PC-3 (cell line): ENCODE data around the gene STUM. TPM values are rescaled to one million over a fixed set of nuclear protein-coding genes. Genes with fewer than 3 reads are reported as not detected.

Experiments
- ATAC-seq: fragments of 200-7000 bp; cut with Tn5 transposase; 2 replicates; pipeline ENCODE4 v1.9.1; 2020; ENCODE audit warnings: mild to moderate bottlenecking, moderate library complexity
- BruUV-seq: library from RNA; stranded (reverse); fragments of 400-500 nt; replicated peaks from 2 replicates; lab custom pipeline; 2021; lab: Mats Ljungman, UMichigan
- CTCF ChIA-PET: fragments of 300-600 bp; sonication (Branson Sonifier 250); formaldehyde crosslinking; loops from one replicate; lab custom pipeline; 2022; ENCODE audit warnings: antibody characterized with exemption; lab: Charles Lee
- POLR2A ChIA-PET: fragments of 300-600 bp; sonication (Branson Sonifier 250); formaldehyde crosslinking; loops from one replicate; lab custom pipeline; 2022; ENCODE audit warnings: antibody characterized with exemption; ENCODE audit not compliant: unreplicated experiment; lab: Charles Lee
- DNase-seq: peaks from one replicate; pipeline ENCODE4 v3.0.0-alpha.2; 2015
- H2AFZ ChIP-seq: fragments of 300-600 bp; sonication (generic); 2 replicates; pipeline ENCODE4 v1.6.0; 2016; ENCODE audit warnings: antibody characterized with exemption, low read length
- H3F3A ChIP-seq: fragments of 300-600 bp; sonication (generic); one replicate; pipeline ENCODE4 v1.6.0; 2017; ENCODE audit warnings: antibody characterized with exemption, low read length, control low read depth, mild to moderate bottlenecking; ENCODE audit not compliant: unreplicated experiment
- H3K27ac ChIP-seq: fragments of 300-600 bp; sonication (generic); 2 replicates; pipeline ENCODE4 v1.5.1; 2016; ENCODE audit warnings: mild to moderate bottlenecking, low read length
- H3K27me3 ChIP-seq: fragments of 300-600 bp; sonication (generic); 2 replicates; pipeline ENCODE4 v1.6.1; 2016; ENCODE audit warnings: low read length, mixed read lengths
- H3K36me3 ChIP-seq: fragments of 300-600 bp; sonication (generic); 2 replicates; pipeline ENCODE4 v1.6.1; 2016; ENCODE audit warnings: low read depth, mixed run types, low read length, mixed read lengths
- H3K4me1 ChIP-seq: fragments of 300-600 bp; sonication (generic); 2 replicates; pipeline ENCODE4 v1.5.1; 2016; ENCODE audit warnings: low read length; ENCODE audit not compliant: insufficient read depth
- H3K4me2 ChIP-seq: fragments of 300-600 bp; sonication (generic); 2 replicates; pipeline ENCODE4 v1.6.0; 2016; ENCODE audit warnings: low read length
- H3K4me3 ChIP-seq: fragments of 300-600 bp; sonication (generic); 2 replicates; pipeline ENCODE4 v1.5.1; 2016; ENCODE audit warnings: mild to moderate bottlenecking, low read length, mixed read lengths
- H3K79me2 ChIP-seq: fragments of 300-600 bp; sonication (generic); 2 replicates; pipeline ENCODE4 v1.6.1; 2017; ENCODE audit warnings: low read length, mixed read lengths
- H3K9ac ChIP-seq: fragments of 300-600 bp; sonication (generic); 2 replicates; pipeline ENCODE4 v1.6.0; 2016; ENCODE audit warnings: mild to moderate bottlenecking, low read length
- H3K9me2 ChIP-seq: fragments of 300-600 bp; sonication (generic); replicated peaks from 2 replicates; pipeline ENCODE4 v1.6.1; 2016; ENCODE audit warnings: mixed run types, low read length, mixed read lengths
- H3K9me3 ChIP-seq: fragments of 300-600 bp; sonication (generic); 2 replicates; pipeline ENCODE4 v1.6.1; 2016; ENCODE audit warnings: low read length, mixed read lengths
- H4K20me1 ChIP-seq: fragments of 300-600 bp; sonication (generic); 2 replicates; pipeline ENCODE4 v1.6.1; 2016; ENCODE audit warnings: low read length, mixed read lengths
- CTCF ChIP-seq: fragments of 300-600 bp; sonication (generic); conservative IDR thresholded peaks from 2 replicates; pipeline ENCODE4 v1.5.1; 2017; ENCODE audit warnings: antibody characterized with exemption, low read depth, mild to moderate bottlenecking, low read length
- EZH2 ChIP-seq: fragments of 300-600 bp; sonication (generic); IDR thresholded peaks from one replicate; pipeline ENCODE4 v1.6.1; 2017; ENCODE audit warnings: antibody characterized with exemption, mild to moderate bottlenecking, low read length; ENCODE audit not compliant: unreplicated experiment
- EZH2phosphoT487 ChIP-seq: fragments of 300-600 bp; sonication (generic); IDR thresholded peaks from 2 replicates; pipeline ENCODE4 v1.6.1; 2018; ENCODE audit warnings: mild to moderate bottlenecking, antibody characterized with exemption, low read length, borderline replicate concordance
- intact Hi-C: fragments of 100-400 bp; cut with micrococcal nuclease; formaldehyde crosslinking; loops from 2 replicates; pipeline ENCODE4 v1.9.0; 2023
- total RNA-seq: library from RNA; depleted of rRNA; stranded (reverse); fragments of >200 nt; gene quantifications from 2 replicates; pipeline ENCODE4 v1.2.3, GENCODE V29; 2014

STUM gene
- total RNA-seq, 1 experiment from 2014 or later: 0.58 TPM

GRCh38 chr1:226535666-226536065, 12.9 kb upstream of the STUM start:
- no TSS peak for BruUV-seq
- Histone ChIP-seq H4K20me1 (no peaks in the 10 kb centered on the region), H2AFZ (no peak overlapping the region), H3K9me2 (no peaks in the 10 kb centered on the region), H3K4me2 (no peak overlapping the region), H3K9ac (no peak overlapping the region), H3K36me3 (no peaks in the 10 kb centered on the region), H3K27me3 (peaks cover 17% of the 10 kb centered on the region), H3K4me1 (no peaks in the 10 kb centered on the region), H3K9me3 (no peaks in the 10 kb centered on the region), H3K79me2 (no peaks in the 10 kb centered on the region), H3F3A (no peaks in the 10 kb centered on the region), H3K27ac (no peak overlapping the region), H3K4me3 (no peak overlapping the region)
- CTCF ChIA-PET: no interaction called here
- TF ChIP-seq EZH2: no peak
- ATAC-seq: no peak
- intact Hi-C loops: no loop called here
- POLR2A ChIA-PET: no interaction called here
- no peak for DNase-seq

- H4K20me1 ChIP-seq: no peaks in the 10 kb centered on the region
- no peaks in the 10 kb centered on the region for H3K79me2 ChIP-seq
- no peaks in the 10 kb centered on the region for H3F3A ChIP-seq
- no peaks in the 10 kb centered on the region for H3K9me2 ChIP-seq
- H3K4me2 ChIP-seq: no peak overlapping the region
- CTCF ChIA-PET: no interaction called here
- peaks cover 7% of the 10 kb centered on the region for H3K27me3 ChIP-seq
- no peak for ATAC-seq
- no peak overlapping the region for H3K9ac ChIP-seq
- POLR2A ChIA-PET: no interaction called here
- TF ChIP-seq EZH2 (no peak), CTCF (no peak), EZH2phosphoT487 (no peak)
- H2AFZ ChIP-seq: no peak overlapping the region
- no peak overlapping the region for H3K27ac ChIP-seq
- H3K36me3 ChIP-seq: no peaks in the 10 kb centered on the region
- no peak for DNase-seq
- H3K4me1 ChIP-seq: no peaks in the 10 kb centered on the region
- no TSS peak for BruUV-seq
- H3K4me3 ChIP-seq: no peak overlapping the region
- intact Hi-C loops: no loop called here
- H3K9me3 ChIP-seq: no peaks in the 10 kb centered on the region
Measured at GRCh38 chr1:226541231-226541630, 7.3 kb upstream of the STUM start.

- ChIA-PET CTCF (no interaction called here), POLR2A (no interaction called here)
- BruUV-seq: no TSS peak
- no peaks in the 10 kb centered on the region for H3K9me3 ChIP-seq
- no peaks in the 10 kb centered on the region for H3F3A ChIP-seq
- H2AFZ ChIP-seq: no peak overlapping the region
- ATAC-seq (no peak), DNase-seq (no peak)
- H3K4me2 ChIP-seq: no peak overlapping the region
- peaks cover 7% of the 10 kb centered on the region for H3K27me3 ChIP-seq
- H3K9ac ChIP-seq: no peak overlapping the region
- no peaks in the 10 kb centered on the region for H4K20me1 ChIP-seq
- no peaks in the 10 kb centered on the region for H3K4me1 ChIP-seq
- H3K36me3 ChIP-seq: no peaks in the 10 kb centered on the region
- H3K9me2 ChIP-seq: no peaks in the 10 kb centered on the region
- intact Hi-C loops: no loop called here
- H3K27ac ChIP-seq: no peak overlapping the region
- TF ChIP-seq EZH2phosphoT487: no peak
- no peak for TF ChIP-seq CTCF
- no peak for TF ChIP-seq EZH2
- no peak overlapping the region for H3K4me3 ChIP-seq
- H3K79me2 ChIP-seq: no peaks in the 10 kb centered on the region
Measured at GRCh38 chr1:226541631-226542622, 6.6 kb upstream of the STUM start.
